Umbilical cord (tissue), 2 donors: ENCODE measurements around the gene RASAL1. TPM values are rescaled to one million over a fixed set of nuclear protein-coding genes. Genes with fewer than 3 reads are reported as not detected.

ENCODE experiments used
- DNase-seq: peaks from one replicate; pipeline ENCODE4 v3.0.0-alpha.2; 2015; ENCODE audit warnings: low spot score
- total RNA-seq: library from RNA; depleted of rRNA; stranded (reverse); fragments of >200 nt; gene quantifications from one replicate; pipeline ENCODE4 v1.2.3, GENCODE V29; 2014; ENCODE audit warnings: low replicate concordance; ENCODE audit not compliant: insufficient read depth

RASAL1 gene
- total RNA-seq, 1 donor from 2014 or later: 0.24 TPM

DNA sequence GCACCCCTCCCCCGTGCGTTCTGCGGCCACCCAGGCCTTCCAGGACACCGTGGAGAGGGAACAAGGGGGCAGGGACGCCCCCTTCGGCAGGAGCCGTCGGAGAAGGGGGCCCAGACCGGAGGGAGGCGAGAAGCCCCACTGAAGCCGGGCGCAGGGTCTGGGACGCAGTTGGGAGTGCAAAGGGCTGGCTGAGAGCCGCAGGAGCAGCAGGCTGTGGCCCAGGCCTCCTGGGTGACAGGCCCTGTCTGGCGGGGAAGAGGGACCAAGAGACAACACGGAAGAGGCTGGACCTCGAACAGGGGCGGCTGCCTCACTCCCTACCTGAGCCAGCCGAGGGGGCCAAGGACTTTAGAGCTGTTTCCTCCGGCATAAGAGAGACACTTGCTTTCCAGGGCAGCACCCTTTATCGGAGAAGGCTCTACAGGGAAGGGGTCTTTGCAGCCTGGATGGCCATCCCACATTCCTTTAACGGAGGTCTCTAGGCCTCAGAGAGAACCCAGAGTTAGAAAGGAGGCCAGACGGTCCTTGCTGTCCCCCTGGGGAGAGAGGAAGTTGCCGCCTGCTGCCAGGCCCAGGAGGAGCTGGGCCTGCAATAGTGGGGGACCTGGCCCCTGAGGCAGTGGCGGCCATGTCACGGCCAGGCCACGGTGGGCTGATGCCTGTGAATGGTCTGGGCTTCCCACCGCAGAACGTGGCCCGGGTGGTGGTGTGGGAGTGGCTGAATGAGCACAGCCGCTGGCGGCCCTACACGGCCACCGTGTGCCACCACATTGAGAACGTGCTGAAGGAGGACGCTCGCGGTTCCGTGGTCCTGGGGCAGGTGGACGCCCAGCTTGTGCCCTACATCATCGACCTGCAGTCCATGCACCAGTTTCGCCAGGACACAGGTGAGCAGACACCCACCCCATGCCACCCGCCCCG is 77.7 kb downstream of the RASAL1 start:
- no peak for DNase-seq

DNA sequence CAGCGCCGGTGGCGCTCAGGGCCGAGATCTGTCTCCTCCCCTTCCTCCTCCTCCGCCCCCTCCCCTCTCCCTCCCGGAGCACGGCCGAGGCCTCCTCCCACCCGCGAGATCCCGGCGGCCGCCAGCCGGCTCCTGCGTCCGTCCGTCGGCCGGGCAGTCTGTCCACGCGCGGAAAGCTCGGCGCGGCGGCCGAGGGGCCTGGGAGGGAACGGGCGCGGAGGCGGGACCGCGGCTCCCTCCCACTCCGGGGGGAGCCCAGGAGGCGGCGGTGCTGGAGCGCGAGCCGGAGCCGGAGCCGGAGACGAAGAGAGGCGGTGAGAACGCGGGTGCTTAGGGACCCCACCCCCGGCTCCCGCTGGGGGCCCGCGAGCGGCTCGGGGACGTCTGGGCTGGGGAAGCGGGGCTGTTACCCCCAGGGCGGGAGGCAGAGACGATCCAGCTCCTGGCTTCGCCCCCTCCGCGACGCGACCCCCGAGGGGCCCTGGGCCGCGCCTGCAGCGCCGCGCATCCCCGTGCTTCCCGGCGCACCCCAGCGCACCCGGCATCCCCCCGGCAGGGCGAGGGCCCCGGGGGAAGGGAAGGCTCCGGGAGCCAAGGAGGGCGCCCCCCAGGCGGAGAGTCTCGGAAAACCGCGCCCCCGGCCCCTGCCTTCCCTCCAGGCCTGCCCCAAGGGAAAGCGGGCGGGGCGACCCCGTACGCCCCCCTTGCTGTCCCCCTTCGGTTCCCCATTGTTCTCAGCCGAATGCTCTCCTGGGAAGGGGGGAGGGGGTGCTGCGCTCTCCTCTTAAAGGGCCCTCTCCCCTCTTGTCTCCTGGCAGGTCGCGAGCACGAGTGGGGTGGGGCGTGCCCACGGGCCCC is 78.7 kb downstream of the RASAL1 start, which contains the start of gene DTX1:
TSS of gene DTX1 (plus strand) at position 100 of the 858 bp plus-strand sequence. CDS start 1,463 bp downstream, outside the sequence.
- no peak for DNase-seq

DNA sequence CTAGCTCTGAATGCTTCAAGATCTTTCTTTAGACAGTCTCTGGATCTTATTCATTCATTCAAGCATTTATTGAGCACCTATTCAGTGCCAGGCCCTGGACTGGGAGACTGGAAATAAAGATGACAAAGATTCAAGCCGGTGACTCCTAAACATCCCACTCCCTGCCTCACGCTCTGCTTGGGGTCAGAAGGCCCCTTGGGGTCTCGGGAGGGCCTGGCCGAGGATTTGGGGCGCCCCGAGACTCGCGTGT is 79.3 kb downstream of the RASAL1 start:
- no peak for DNase-seq

DNA sequence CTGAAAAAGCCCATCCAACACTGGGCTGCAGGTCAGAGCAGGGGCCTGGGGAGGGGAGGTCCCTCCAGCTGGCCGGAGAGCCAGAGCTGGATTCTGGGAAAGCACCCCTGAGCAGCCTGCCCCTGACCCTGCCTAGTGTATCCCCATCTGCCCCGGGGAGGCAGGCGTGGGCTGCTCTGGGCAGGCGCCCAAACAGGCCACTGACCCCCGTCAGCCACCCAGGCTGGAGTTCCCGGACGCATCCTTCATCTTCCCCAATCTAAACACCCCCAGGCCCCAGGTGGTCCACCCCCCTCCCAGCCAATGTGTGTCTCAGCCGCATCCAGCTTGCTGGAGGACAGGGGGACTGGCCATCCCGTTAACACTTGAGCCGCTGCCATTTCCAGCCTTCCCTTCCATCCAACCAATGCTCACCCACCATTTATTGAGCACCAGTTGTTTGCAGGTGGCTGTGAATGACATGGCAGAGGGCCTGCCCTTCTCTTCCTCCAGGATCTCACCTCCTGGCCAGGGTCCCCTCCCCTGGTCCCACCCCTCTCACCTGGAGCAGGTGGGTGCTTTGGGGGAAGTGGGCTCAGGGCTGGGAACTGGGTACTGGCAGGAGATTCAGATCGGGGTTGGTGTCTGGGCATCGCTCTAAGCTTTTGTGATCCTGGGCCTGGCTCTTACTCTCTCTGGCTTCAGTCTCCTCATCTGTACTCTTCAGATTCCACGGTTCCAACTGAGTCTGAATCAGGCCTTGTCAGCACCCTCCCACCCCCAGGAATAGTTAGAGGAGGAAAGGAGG is 79.8 kb downstream of the RASAL1 start:
- DNase-seq: no peak

DNA sequence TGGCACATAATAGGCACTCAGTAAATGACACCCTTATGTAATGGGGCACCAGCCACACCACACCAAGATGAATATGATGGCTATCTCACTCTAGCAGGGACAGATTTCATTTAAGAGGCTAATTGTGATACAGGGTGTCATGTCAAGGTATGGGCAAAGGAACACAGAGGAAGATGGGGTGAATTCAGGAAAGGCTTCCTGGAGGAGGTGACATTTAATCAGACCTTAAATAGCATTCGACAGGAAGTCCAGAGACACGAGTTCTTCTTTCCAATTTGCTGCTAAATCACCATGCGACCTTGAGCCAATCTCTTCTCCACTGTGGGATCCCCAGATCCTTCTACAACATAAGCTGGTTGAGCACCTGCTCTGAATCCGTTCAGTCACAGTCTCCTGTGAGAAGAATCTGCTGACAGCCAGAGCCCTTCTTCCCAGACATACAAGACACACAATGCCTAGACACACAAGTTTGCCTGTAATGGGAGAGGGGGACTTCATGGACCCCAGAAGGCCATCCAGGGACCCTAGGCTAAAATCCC is 80.5 kb downstream of the RASAL1 start:
- DNase-seq: no peak

DNA sequence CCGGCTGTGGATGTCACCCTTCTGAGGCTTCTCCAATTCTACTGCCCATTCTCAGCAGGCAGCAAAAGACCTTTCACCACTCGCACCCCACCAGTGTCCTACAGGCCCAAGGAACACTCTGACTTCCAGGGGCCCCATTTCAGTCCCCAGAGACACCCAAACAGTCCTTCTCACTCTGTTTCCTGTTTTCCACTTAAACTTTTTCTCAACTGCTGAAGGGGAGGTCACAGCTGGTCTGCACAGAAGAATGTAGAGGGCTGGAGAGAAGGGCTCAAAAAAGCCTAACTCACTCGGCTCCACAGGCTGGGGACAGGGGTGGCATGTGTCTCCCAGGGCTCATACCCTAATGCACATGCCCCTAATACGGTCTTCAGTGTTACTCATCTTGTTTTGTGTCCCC is 83.2 kb downstream of the RASAL1 start:
- no peak for DNase-seq

DNA sequence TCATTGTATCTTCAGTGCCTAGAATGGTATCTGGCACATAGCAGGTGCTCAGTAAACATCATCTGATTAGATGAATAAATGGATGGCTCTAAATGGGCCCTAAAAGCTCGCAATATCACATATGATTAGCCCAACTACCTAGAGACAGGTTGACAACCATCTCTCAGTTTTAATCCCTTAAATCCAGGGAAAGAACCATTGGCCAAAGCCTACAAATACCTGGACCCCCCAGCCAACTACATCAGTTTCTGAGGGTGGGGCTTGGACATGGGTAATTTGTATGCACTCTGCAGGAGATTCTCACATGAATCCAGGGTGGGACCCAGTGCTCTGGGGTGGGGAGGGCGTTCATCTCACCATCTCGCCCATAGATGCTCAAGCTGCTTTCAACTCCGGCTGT is 83.8 kb downstream of the RASAL1 start:
- no peak for DNase-seq

DNA sequence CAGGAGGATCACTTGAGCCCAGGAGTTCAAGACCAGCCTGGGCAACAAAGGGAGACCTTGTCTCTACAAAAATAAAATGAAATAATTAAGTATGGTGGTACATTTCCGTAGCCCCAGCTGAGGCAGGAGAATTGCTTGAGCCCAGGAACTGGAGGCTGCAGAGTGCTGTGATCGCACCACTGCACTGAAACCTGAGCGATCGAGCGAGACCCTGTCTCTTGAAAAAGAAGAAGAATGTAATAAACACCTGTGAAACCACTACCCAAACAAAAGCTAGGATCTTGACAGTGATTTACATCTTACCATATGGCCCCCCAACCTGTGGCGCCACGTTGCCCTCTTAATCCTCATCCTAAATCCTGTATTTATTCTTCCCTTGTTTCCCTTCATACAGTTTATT is 84.8 kb downstream of the RASAL1 start:
- no peak for DNase-seq

DNA sequence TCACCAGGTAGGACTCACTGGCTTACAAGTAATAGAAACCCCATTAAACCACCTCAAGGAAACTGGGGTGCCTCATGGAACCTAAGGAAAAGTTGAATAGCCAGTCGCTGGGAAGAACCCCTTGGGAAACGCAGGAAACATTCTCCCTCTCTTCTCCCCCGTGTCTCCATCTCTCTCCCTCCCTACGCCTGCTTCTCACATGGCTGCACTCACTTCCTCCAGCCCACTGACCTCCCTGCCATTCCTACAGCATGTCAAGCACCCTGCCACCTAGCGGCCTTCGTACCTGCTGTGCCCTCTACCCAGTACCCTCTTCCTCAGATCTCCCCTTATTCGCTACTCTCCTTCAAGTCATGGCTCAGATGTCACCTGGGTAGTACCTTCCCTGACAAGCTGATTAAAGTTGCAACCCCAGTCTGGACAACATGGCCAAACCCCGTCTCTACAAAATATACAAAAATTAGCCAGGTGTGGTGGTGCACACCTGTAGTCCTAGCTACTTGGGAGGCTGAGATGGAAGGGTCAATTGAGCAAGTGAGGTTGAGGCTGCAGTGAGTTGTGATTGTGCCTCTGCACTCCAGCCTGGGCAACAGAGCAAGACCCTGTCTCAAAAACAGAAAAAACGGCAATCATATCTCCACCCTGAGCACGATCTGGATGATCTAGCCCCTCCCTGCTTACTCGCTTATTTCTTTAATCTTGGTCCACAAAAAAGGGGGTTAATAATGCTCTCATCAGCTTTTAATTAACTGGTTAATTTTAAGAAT is 85.4 kb downstream of the RASAL1 start:
- no peak for DNase-seq

Other genes starting within 250 kb of the RASAL1 start
- gene OAS1, start 228.8 kb downstream of the RASAL1 start, total RNA-seq: 27.9 TPM
- 8.4 TPM for gene OAS3, start 197.3 kb downstream of the RASAL1 start, total RNA-seq
- 4.6 TPM for gene OAS2, start 157.2 kb downstream of the RASAL1 start, total RNA-seq
- gene DTX1, start 79.0 kb downstream of the RASAL1 start, total RNA-seq: 2.9 TPM
- not detected for gene CFAP73, start 14.0 kb upstream of the RASAL1 start, total RNA-seq
- 27.7 TPM for gene DDX54, start 49.7 kb upstream of the RASAL1 start, total RNA-seq
- 17.3 TPM for gene RITA1, start 50.0 kb upstream of the RASAL1 start, total RNA-seq
- gene TPCN1, start 85.7 kb upstream of the RASAL1 start, total RNA-seq: 9.1 TPM
- gene SLC8B1, start 199.3 kb upstream of the RASAL1 start, total RNA-seq: 14.0 TPM
- 19.3 TPM for gene PLBD2, start 222.8 kb upstream of the RASAL1 start, total RNA-seq